Smooth muscle cell of bladder (primary cell): Measurements from ENCODE around the gene CDNF. TPM values are rescaled to one million over a fixed set of nuclear protein-coding genes. Genes with fewer than 3 reads are reported as not detected.

ENCODE experiments used
- total RNA-seq: library from RNA; depleted of rRNA; stranded (reverse); fragments of >200 nt; gene quantifications from 2 replicates; pipeline ENCODE4 v1.2.3, GENCODE V29; 2014

Gene CDNF
- 1.1 and 2.2 TPM in 2 replicates for total RNA-seq

DNA sequence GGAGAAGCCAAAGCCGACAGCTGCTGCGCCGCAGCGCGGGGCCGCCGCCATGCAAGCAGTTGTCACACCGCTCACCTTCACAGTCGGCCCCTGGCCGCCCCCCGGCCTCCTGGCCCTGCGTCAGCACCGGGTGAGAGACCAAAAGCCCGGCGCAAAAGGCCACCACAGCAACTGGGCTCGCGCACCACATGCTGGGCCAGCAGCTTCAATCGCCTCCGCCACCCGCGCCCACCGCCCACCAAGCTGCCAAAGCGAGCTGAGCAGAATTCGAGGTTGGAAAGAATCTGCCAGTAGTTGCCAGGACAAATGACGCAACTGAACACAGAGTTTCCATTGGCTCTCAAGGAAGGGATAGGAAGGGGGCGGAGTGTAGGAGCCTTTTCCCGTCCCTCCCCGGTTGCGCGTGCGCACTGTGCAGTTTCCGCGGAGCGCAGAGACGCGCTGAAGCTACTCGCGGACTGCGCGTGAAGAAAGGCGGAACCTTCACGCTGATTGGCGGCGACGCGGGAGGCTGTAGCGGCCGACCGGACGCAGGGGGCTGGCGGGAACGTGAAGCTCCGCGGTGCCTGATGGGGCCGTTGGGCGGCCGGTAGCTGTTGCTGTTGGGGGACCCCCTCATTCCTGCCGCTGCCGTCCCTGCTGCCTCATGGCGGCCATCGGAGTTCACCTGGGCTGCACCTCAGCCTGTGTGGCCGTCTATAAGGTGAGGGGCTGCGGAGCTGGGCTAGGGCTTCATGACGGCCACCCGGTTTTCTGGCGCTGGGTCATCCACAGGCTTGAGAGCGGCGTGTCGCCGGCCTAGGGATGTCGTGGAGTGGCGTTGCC, at the start of gene CDNF, which contains the start of the genes HSPA14 and MSANTD7:
Gene CDNF (minus strand): TSS at position 281 of the 825 bp plus-strand sequence. CDS start 91 bp downstream, at position 190.
Gene HSPA14 (plus strand): TSS at position 550 of the 825 bp plus-strand sequence. CDS start 97 bp downstream, at position 647.
Gene MSANTD7 (plus strand): TSS at position 550 of the 825 bp plus-strand sequence. CDS start 3,979 bp downstream, outside the sequence.

DNA sequence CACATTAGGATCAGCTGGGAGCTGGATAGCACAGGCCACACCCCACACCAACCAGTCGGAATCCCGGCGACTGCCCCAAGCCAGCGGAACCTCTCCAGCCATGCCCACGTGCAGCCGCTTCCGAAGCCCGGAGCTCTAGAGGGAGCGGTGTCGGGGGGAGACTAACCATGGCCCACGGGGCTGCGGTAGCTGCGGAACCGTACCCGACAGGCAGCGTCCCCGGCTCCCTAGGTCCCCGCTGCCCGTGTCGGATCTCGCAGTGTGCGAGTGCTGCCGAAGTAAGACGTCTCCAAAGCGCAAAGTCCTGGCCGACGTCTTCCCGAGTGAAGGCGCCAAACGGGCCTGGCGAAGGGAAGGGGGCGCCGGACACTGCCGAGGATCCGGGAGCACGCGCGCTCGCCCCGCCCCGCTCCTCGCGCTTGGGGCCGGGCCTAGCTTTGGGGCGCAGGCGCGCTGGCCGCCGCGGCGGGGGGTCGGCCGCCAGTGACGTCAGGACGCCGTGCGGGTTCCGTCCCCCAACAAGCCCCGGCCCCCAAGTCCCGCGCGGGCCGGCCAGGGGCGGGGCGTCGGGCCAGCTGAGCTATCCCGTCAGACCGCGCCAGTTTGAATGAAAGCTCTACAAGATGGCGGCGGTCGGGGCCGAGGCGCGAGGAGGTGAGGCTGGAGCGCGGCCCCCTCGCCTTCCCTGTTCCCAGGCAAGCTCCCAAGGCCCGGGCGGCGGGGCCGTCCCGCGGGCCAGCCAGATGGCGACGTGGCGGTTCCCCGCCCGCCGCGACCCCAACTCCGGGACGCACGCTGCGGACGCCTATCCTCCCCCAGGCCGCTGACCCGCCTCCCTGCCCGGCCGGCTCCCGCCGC, 40.7 kb upstream of the CDNF start, which contains the start of gene SUV39H2:
Gene SUV39H2 (plus strand): TSS at position 601 of the 858 bp plus-strand sequence. CDS start 23 bp downstream, at position 624.

DNA sequence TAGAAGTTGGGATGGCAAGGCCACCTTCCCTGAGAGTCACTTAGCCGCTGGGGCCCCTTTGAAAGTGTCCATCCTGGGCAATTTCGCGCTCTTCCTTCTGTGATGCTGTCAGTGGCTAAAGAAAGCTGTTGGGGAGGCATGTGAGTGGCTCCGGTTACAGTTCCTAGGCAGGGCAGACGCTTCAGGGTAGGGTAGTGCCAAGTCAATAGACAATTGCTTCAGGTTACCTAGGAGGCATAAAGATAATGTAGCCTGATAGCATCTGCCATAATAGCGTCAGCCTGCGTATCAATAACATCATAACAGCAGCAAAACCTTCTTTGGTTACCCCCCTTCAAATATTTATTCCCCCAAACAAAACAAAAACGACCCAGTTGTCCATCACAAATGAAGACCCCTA, 63.0 kb downstream of the CDNF start, which contains the start of gene FAM107B:
Gene FAM107B (minus strand): TSS at position 101 of the 400 bp plus-strand sequence. CDS start 234 bp downstream, outside the sequence.

Other genes starting within 250 kb of the CDNF start
- 16.2 and 16.8 TPM in 2 replicates for gene FAM107B, start 63.1 kb downstream of the CDNF start, total RNA-seq
- 10.4 and 11.9 TPM in 2 replicates for gene HSPA14, start 269 bp upstream of the CDNF start, total RNA-seq
- gene MSANTD7, start 269 bp upstream of the CDNF start, total RNA-seq = 14.5 and 17.2 TPM in 2 replicates
- gene SUV39H2, start 40.8 kb upstream of the CDNF start, total RNA-seq = 5.8 and 10.4 TPM in 2 replicates
- gene DCLRE1C, start 116.1 kb upstream of the CDNF start, total RNA-seq = 7.8 and 7.9 TPM in 2 replicates
- 0.28 TPM in 1 of 2 replicates, not detected in the other for gene MEIG1, start 121.4 kb upstream of the CDNF start, total RNA-seq
- gene OLAH, start 205.9 kb upstream of the CDNF start, total RNA-seq = under 0.01 and 0.09 TPM in 2 replicates